Activated effector memory CD4-positive, alpha-beta T cell treated with Interleukin-2 at 50 U/mL for 16 hours (primary cell): ENCODE measurements around the gene GNAZ.

Source experiments
- DNase-seq: peaks from one replicate; pipeline ENCODE4 v3.0.0-alpha.2; 2020

GNAZ gene

DNA sequence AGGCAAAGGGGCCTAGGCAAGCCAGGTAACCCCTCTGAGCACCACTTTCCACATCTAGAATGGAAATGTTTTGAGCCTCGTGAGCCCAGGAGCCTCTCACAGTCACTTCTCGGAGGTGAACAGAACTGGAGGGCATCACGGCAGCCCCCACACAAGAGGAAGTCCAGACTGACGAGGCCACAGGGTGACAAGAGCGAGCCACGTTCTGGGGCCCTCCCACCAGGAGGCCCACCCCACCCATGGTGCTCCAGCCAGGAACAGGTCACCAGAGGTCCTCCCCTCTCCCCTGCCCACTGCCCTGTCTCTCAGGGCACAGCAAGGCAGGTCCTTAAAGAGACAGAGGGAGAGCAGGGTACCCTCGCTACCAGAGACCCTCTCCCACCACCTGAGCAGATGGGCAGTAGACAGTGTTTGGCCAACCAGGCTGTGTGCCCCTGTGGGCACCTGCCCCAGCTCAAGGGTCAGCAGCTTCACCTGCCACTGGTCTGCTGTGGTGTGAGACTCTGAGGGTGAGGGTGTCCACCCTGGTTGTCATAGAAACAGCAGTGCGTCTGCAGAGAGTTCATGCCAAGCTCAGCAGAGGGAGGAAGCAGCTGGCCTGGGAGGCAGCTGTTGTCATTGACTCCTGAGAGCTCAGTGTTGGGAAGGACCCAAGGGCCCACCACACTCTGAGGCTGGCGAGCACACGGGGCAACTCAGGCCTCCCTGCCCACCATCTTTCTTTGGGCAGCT, 40.0 kb downstream of the GNAZ start:
- no peak for DNase-seq

DNA sequence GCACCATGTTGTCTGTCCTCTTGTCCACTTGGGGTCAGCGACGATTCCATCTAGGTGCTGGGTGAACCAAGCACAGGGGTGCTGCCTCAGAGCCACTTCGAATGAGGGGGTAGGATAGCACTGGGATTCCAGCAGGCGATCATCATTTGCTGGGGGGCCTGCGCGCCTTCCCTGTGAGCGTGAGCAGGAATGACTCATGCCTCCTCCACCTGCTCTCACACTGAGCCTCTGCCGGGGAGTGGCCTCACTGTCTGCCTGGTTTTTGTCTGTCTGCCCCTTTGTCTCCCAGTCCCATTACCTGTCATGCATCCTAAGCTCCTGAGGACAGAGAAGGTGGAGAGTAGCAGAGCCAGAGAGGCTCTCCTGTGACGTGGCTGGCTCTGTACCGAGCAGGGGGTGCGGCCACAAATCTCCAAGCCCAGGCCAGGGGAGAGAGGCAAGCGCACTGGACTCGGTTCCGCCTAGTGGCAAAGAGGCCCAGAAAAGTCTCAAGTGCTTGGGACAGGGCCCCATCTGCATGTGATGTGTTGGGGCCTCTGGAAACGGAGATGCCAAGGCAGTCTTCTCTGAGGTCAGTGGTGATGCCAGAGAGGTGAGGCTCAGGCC, 40.7 kb downstream of the GNAZ start:
- no peak for DNase-seq

DNA sequence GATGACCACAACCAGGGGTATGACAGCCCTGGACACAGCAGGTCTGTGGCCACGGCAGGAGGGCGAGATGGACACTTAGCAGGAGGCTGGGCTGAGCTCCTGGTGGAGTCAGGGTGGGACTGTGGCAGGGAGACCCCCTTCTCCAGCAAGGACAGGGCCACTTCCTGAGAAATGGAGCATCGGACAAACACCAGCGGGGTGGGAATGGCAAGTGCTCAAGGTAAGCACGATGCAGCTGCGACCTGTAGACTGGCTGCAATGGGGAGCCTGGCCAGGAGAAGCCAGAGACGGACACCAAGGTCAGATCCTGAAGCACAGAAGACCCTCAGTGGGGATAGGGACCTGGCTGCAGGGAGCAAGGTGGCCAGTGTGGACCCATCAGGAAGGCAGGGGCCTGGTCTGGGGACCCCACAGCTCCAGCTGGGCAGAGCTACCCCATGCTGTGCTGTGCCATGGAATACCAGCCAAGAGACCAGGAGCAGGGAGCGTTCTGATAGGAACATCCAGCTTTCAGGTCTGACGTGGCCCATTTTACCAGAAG, 42.2 kb downstream of the GNAZ start:
- no peak for DNase-seq

DNA sequence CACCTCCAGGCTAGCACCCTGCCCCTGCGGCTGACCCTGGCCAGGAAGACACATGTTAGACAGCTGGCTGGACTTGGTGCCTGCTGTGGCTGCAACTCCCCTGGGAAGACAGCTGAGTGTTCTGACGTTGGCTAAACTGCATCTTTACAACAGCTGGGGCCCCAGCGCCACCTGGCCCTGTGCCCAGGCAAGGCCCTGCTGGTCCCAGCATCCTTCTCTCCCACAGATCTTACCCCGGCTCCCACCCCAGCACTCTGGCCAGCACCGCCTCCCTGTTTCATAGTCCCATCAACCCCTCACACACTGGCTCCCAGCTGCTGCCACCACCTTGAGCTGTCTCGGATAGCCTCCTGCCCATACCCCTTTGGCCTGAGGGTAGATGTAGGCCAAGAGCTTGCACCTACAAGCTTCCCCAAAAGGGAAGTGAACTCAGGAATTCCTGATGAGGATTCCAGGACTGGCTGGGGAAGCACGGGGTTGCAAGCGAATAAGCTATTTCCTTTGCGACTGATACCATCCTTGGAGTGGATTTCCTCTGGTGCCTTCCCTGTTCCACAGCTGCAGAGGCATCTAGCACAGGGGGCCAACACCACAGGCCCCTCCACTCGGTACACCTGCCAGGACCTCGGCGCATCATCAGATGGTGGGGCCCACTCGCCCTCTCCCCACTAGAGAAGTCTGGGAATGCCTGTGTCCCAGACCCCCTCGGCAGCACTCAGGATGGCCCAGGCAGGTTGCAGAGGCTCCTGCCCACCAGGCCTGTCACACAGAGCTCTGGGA, 42.9 kb downstream of the GNAZ start:
- DNase-seq: no peak

DNA sequence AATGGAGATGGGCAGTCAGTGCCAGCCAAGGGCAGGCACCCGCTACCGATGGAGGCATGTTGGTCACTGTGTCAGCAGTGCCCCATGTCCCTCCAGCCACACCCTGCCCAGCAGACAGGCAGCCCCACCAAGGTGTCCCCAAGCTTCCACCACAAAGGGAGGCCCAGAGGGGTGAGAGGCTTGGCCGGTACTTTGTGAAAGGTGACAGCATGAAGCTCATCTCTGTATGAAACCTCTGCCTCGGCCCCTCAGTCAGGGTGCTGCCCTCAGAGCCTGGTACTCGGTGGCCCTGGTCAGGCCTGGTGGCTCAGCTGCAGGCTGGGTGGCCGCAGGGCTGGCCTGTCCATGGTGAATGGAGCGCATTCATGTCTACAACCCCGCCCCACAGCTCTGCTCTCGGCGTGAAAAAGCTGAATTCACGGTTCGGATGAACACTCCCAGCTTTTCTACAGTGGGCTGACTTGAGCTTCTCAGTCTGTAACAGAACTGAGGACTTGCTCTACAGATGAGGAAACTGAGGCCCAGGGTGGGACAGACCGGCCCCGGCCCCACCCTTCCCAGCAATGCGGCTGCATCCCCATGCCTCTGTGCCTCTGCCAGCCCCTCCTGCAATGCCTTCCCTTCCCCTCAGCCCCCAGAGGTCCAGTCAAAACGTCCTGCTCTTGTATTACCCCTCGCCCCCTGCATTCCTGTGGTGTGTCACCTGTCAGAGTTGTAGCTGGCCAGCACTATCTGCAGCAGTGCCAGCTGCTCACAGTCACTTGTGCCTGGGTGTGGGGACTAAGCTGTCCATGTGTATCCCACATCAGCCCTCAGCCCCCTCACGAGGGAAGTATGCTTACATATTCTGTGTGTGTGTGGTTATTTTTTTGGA, 43.8 kb downstream of the GNAZ start:
- no peak for DNase-seq

DNA sequence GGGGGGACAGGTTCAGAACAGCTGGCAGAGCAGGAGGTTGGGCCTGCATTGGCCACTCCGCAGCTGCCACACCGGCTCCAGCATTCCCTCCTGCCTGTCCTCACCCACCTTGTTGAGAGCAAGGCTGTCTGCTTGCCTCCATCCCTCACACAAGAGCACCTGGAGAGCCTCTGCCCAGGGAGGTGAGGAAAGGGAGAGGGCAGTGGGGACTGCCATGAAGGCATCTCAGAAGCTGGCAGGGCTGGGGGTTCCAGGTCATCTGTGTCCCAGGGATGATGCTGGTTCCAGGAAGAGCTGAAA, 44.4 kb downstream of the GNAZ start:
- no peak for DNase-seq

DNA sequence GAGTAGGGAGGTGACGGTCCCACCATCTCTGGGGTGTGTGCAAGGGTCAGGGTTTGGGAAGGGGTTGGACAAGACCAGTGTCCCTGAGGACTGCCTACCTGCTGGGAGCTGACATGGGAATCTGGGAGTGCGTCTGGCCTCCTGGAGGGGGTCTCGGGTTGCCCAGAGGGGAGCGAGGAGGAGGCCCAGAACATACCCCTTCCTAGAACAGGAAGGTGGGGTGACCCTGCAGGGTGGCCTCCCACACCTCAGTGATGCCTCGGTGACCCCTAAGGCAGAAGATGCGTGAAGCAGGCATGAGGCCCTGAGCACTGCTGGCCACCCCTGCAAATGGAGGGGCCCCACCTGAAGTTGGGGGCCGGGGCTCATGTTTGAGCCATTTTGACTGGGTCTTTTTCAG, 45.0 kb downstream of the GNAZ start:
- DNase-seq: no peak

DNA sequence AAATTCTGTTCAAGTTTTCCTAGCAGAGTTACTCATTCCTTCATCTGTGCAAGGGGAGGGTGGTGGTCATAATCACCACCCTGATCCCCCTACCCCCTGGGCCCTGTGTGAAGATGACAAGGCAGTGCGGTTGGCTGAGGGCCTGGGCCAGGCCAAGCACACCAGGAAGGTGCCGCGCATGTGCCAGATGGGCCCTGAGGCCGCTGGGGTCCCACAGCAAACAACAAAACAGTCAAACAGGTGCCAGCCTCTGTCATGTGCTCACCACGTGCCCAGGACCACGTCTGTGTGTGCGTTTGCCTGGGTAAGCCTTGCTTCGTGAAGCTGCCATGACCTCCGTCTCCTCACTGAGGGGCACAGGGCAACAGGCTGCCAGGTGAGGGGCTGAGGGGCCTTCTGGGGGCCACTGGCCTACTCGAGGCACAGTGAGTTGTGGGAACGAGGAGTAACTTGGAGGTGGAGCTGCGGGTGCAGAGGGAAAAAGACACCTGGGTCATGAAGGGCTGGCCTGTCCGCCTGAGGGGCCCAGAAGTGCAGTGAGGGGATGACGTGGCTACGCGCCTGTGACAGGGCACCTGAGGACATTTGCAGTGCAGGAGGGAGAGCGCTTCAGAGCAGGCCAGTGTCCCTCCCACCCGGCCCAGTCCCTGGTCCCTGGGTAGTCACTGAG, 45.6 kb downstream of the GNAZ start:
- no peak for DNase-seq

DNA sequence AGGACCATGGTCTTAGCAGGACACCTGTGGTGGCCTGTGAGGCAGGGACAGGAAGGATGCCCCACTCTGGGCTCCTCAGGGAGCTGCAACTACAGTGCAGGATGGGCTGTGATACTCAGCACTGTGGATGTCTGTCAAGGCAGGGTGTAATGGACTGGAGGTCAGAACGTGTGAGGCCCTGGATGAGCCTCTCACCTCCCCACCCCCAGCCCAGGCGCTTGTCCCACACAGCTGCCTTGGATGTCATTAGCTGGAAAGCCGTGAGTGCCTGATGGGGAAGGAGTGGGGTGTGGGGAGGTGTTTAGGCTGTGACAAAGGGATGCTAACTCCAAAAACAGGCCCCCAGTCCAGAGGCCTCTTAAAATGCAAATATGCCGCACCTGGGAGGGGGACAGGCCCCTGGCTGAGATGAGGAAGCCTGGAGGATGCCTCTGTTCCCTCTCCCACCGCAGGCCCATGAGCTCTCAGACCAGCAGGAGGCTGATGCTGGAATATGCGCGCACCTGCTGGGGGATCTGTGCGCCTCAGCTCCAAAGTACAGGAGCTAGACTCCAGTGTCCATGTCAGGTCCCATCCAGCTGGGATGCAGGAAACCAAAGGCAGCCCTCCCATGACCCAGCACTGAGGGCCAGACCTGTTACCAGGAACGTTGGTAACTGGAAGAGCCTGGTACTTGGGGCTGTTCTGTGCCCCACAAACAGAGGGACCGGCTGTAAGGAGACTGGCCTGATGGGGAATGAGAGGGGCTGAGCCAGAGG, 46.4 kb downstream of the GNAZ start:
- DNase-seq: no peak

DNA sequence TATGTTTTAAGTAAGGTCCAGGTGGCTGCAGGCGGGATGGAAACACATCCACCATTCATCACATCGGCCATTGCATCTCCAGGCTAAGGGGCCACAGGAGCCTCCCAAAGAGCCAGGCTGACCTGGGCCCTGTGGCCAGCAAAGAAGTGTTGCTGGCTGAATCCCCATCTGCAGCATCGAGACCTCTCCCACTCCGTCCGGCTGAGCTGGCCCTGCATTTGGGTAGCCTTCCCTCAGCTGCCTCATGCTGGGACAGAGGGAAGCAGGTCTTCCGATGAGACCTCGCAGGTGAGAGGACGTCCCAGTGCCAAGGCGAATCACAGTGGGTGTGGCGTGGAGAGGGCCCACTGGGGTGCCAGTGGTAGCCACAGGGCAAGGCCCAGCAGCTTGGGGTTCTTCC, 47.0 kb downstream of the GNAZ start:
- no peak for DNase-seq

DNA sequence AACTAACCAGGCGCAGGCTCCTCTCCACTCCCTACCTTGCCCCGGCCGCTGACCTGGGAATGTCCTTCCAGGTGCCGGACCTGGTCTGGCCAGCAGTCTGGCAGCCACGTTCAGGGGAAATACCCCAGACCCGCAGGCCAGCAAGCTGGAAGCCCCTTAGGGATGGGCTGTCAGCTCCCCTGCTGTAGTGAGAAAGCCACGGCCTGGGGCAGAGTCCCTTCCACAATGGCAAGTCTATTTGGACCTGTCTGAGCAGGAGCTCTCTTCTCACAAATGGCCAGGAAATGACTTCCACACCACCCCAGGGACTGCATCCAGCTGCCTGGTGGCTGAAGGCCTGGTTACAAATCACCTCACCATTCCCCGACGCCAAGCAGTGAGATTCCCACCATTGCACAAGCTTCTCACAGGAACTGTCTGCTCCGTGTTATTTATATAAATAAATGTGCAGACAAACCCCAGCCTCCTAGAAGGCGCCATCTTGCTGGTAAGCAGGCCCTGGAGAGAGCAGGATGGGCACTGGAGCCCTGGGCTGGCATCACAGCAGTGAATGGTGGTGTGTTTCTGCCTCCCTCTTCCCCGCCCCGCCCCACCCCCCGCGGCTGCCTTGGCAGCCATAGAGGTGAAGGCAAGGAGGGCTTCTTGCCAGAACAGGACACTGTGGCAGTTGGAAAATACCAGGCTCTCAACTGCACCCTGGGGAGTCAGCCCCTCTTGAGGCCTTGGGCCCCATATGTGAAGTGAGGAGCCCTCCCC, 47.8 kb downstream of the GNAZ start:
- no peak for DNase-seq

DNA sequence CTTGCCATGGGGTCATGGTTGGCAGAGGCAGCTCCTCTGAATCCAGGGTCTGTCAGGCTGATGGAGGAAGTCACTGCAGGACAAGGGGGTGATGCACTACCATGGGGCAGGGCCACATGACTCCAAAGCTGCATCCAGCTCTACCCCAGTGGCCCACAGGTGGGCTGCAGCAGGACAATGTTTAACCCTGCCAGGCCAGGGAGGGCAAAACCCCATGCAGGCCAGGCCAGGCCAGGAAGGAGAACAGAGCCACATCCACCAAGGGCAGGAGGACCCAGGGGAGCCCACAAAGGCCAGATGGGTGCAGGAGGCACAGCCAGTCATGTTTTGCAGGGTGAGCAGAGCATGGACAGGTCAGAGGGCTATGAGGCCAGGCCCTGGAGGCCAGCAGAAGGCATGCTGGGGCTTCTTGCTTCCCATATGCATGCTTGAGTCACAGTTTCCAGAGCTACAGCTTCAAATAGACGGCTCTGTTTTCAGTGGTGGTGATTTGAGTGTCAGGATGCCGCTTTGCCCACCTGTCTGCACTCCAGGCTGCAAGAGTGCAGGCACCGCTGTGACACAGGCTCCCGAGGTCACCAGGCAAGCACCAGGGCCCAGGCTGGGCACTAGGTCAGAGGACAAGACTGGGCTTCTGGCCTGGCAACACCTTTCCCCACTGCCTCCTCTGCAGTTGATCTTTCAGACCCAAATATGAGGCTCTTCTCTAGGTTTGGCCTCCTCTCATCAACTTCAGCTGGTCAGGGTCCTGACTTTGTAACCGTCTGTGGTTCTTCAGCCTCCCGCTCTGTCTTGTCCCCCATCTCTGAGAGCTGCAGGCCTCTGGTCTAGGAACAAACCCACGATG, 48.6 kb downstream of the GNAZ start:
- DNase-seq: no peak

DNA sequence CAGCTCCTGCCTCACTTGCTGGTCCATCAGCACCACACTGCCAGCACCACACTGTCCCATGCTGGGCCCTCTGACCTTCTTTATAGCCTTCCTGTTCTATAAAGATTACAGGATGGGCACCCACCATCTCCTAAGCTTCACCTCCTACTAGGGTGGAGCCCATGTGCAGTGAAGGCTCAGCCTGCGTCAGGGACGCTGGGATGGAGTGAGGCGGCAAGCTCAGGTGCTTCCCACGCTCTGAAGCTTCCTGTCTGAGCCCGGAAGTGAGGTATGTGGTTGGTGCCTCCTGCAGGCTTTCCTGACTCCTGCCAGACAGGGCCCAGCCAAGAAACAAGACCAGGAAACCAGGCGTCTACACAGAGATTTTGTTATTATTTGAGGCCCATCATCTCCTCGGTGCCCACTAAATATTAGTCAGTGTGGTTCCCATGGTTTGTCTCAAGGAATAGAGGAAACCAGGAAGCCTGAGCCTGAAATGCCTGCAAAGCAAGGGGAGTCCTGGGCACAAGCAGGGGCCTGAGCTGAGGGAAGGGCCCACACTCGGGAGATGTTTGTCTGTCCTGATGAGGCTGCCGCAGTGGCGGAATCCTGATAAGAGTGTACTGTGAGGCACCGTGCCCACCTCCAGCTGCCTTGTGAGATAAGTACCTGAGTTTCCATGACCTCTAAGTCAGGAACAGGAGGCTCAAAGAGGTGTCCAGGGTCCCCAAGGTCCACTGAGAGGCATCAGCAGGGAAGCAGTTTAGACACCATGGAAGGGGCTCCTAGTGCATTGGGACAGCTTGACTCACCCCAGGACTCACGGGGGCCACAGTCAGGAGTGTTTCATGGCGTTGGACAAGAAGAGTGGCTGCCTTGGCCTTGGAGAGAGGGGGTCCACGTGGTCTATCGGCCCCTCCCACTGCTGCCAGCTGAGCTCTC, 49.4 kb downstream of the GNAZ start:
- peak; percentile 48 for DNase-seq

DNA sequence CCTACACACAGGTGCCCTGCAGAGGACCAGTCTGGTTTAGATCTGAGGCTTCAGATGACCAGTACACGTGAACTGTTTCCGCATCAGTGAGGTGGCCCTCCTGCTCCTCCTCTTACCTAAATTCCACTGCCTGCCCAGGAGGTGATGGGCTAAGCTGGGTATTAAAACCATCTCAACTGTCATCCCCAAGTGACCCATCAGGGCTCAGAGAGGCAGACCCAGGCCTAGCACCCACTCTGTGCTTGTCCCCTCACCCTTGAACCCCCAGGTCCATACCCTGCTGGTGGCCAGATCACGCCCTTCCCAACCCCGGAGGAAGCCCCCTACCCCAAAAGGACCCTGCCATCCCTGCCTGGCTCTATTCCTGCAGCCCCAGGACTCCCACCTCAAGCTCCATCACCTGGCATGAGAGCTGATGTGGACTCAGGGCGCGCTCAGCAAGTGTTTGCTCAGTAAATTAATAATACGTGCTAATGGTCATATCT, 50.1 kb downstream of the GNAZ start:
- DNase-seq: no peak

DNA sequence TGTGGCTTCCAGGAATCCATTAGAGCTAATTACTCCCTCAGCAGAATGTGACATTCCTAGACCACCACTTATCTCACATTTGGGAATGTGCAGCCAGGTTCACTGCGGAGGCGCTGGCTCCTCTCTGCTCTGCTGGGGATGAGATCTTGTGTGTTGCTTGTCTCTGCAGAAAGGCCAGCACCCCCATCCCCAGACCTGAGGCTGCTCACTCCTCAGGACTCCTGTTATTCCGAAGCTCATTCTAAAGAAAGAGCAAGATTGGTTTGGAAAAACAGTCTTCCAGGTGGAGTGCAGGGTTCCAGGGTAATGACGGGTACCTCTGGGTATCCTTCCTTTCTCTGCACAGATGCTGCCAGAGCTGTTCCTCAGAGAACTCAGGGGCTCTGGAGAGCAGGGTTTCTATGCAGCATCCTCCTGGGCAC, 50.7 kb downstream of the GNAZ start:
- no peak for DNase-seq

DNA sequence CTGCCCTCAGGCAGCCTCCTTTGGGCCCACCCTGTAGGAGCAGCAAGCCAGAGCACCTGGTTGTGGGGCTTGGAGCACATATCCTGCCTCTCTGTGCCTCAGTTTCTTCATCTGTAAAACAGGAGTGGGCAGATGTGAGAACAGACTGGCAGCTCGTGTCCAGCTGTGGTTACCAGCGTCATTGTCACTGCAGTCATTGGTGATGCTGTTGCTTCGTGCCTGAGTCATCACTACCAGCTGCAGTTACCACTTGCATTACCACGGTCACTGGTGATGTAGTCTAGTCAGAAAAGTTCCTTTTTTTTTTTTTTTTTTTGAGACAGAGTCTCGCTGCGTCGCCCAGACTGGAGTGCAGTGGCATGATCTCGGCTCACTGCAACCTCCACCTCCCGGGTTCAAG, 51.1 kb downstream of the GNAZ start:
- no peak for DNase-seq

DNA sequence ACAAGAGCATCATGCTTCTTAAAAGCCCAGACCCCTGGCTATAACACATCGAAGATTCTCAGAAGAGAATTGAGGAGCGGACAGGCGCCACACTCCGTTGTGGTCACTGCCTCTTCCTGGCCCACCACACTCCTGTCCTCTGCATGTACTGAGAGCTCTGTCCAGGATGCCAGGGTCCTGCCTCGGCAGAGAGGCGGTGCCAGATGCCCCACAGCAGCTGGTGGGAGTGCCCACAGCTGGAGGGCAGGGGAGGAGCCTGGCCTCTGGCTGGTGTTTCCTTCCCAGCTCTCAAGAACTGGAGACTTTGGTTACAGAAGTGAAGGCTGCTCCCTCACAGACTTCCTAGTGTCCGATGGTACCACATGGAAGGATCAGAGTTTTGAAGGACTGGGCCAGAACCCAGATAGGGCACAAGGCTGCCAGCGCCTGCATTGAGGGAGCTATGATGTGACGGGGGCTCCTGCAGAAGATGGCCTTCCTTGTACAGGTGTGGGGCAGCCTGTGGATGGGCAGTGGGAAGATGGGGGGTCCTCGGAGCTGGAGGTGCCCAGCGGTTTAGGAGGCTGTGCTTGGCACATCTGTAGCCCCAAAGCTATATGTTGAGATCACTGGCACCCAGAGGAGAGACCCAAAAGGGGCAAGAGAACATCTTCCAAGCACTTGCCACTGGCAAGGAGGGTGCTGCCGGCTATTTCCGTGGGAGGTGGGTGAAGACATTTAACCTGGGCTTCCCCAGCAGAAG, 52.1 kb downstream of the GNAZ start:
- no peak for DNase-seq
